B cell (primary cell): ENCODE measurements around the gene RAI14. TPM values are rescaled to one million over a fixed set of nuclear protein-coding genes. Genes with fewer than 3 reads are reported as not detected.

Experiments used
- ATAC-seq: fragments of 200-7000 bp; cut with Tn5 transposase; one replicate; pipeline ENCODE4 v1.10.0; 2021; ENCODE audit warnings: low read depth, mild to moderate bottlenecking, moderate number of reproducible peaks, moderate library complexity
- CTCF ChIA-PET: fragments of 350-600 bp; sonication (Branson Sonifier 250); formaldehyde crosslinking; loops from one replicate; lab custom pipeline; 2021; ENCODE audit warnings: antibody characterized with exemption, inconsistent platforms; lab: Charles Lee
- POLR2A ChIA-PET: fragments of 350-600 bp; sonication (Branson Sonifier 250); formaldehyde crosslinking; loops from one replicate; lab custom pipeline; 2021; ENCODE audit warnings: antibody characterized with exemption; lab: Charles Lee
- DNase-seq: peaks from one replicate; pipeline ENCODE4 v3.0.0; 2013
- H2AFZ ChIP-seq: 2 replicates; pipeline ENCODE4 v1.6.1; 2012; ENCODE audit warnings: mild to moderate bottlenecking, low read depth, low read length; ENCODE audit not compliant: insufficient read depth, poor library complexity, severe bottlenecking
- H3K27ac ChIP-seq, 2 donors: 1 replicate in 1 of 2; 2 replicates in 1 of 2; pipeline ENCODE4 v1.5.1; 2012 to 2013; ENCODE audit warnings: low read length in 2 of 2, mild to moderate bottlenecking in 2 of 2, moderate library complexity in 1 of 2
- H3K27me3 ChIP-seq, 4 experiments: fragments of 200-600 bp in 1 of 4; sonication (generic) in 1 of 4; replicated peaks in 1 of 4; 1 replicate in 2 of 4; 2 replicates in 2 of 4; pipeline versions ENCODE4 v1.6.1 to v1.7.0; 2013 to 2016; ENCODE audit warnings: low read length in 3 of 4, mild to moderate bottlenecking in 2 of 4, mixed read lengths in 1 of 4, moderate library complexity in 1 of 4; ENCODE audit not compliant: insufficient read depth in 4 of 4, control insufficient read depth in 3 of 4; ENCODE audit errors: control extremely low read depth in 1 of 4
- H3K36me3 ChIP-seq, 2 experiments: replicated peaks in 1 of 2; 1 replicate in 1 of 2; 2 replicates in 1 of 2; pipeline versions ENCODE4 v1.6.1 to v1.7.1; 2013; ENCODE audit warnings: low read length in 1 of 2; ENCODE audit not compliant: insufficient read depth in 2 of 2, control insufficient read depth in 1 of 2; ENCODE audit errors: control extremely low read depth in 1 of 2, extremely low read depth in 1 of 2
- H3K4me1 ChIP-seq, 2 donors: fragments of 200-600 bp in 1 of 2; sonication (generic) in 1 of 2; 1 replicate in 1 of 2; 2 replicates in 1 of 2; pipeline versions ENCODE4 v1.5.1 to v1.6.1; 2013 to 2017; ENCODE audit warnings: low read length in 2 of 2; ENCODE audit not compliant: control insufficient read depth in 2 of 2, insufficient read depth in 2 of 2
- H3K4me2 ChIP-seq: replicated peaks from 2 replicates; pipeline ENCODE3; 2012; ENCODE audit warnings: mild to moderate bottlenecking, low read depth, low read length; ENCODE audit not compliant: poor library complexity, severe bottlenecking
- H3K4me3 ChIP-seq, 5 experiments: fragments of 200-600 bp in 1 of 5; sonication (generic) in 1 of 5; 1 replicate in 3 of 5; 2 replicates in 2 of 5; pipeline versions ENCODE4 v1.5.1 to v1.7.0; 2011 to 2016; ENCODE audit warnings: low read length in 4 of 5, mild to moderate bottlenecking in 4 of 5, low read depth in 2 of 5, control low read depth in 1 of 5, moderate library complexity in 1 of 5; ENCODE audit not compliant: insufficient read depth in 1 of 5; ENCODE audit errors: control extremely low read depth in 1 of 5, extremely low read depth in 1 of 5
- H3K79me2 ChIP-seq: fragments of 200-600 bp; sonication (generic); one replicate; pipeline ENCODE4 v1.6.0; 2016; ENCODE audit warnings: low read length; ENCODE audit not compliant: control insufficient read depth, insufficient read depth
- H3K9ac ChIP-seq: fragments of 200-600 bp; sonication (generic); 2 replicates; pipeline ENCODE4 v1.6.1; 2017; ENCODE audit warnings: mild to moderate bottlenecking, low read length, moderate library complexity
- H3K9me3 ChIP-seq, 3 donors: one replicate each; pipeline versions ENCODE4 v1.6.1 to v1.7.1; 2013; ENCODE audit warnings: low read length in 2 of 3; ENCODE audit not compliant: control insufficient read depth in 2 of 3, insufficient read depth in 1 of 3; ENCODE audit errors: control extremely low read depth in 1 of 3
- H4K20me1 ChIP-seq: 2 replicates; pipeline ENCODE4 v1.6.0; 2012; ENCODE audit warnings: mild to moderate bottlenecking, low read length; ENCODE audit not compliant: insufficient read depth, control insufficient read depth, poor library complexity, severe bottlenecking
- H3K27ac Mint-ChIP-seq: one replicate; pipeline ENCODE4 v1.8.0; 2021; ENCODE audit warnings: mixed read lengths
- H3K27me3 Mint-ChIP-seq: one replicate; pipeline ENCODE4 v1.8.0; 2021; ENCODE audit warnings: mixed read lengths
- H3K4me1 Mint-ChIP-seq: one replicate; pipeline ENCODE4 v1.8.0; 2021; ENCODE audit warnings: mixed read lengths
- H3K4me3 Mint-ChIP-seq: one replicate; pipeline ENCODE4 v1.8.0; 2021; ENCODE audit warnings: mixed read lengths
- H3K9me3 Mint-ChIP-seq: one replicate; pipeline ENCODE4 v1.8.0; 2022; ENCODE audit warnings: mixed read lengths; ENCODE audit not compliant: insufficient read depth
- CTCF ChIP-seq: fragments of 200-600 bp; IDR thresholded peaks from one replicate; pipeline ENCODE4 v1.8.0; 2022; ENCODE audit warnings: antibody characterized with exemption, mild to moderate bottlenecking
- EZH2 ChIP-seq: IDR thresholded peaks from 2 replicates; pipeline ENCODE4 v1.6.1; 2012; ENCODE audit warnings: borderline replicate concordance, low read depth, mild to moderate bottlenecking, moderate library complexity, low read length; ENCODE audit not compliant: insufficient read depth, poor library complexity, severe bottlenecking
- WGBS: methylation state at CpG from one replicate; pipeline ENCODE4 v1.1.5; 2013; ENCODE audit warnings: missing lambda C conversion rate; ENCODE audit not compliant: insufficient coverage; 5-methylcytosine and 5-hydroxymethylcytosine counted together
- intact Hi-C: fragments of 100-400 bp; cut with micrococcal nuclease; formaldehyde crosslinking; loops from one replicate; pipeline ENCODE4 v1.10.0; 2022
- polyA plus RNA-seq: library from polyadenylated mRNA; depleted of rRNA; stranded (reverse); fragments of >200 nt; gene quantifications from 2 replicates; pipeline ENCODE4 v1.2.3, GENCODE V29; 2012
- total RNA-seq, 2 donors: library from RNA; stranded (reverse); fragments of 120-200 nt in 1 of 2; gene quantifications; 1 replicate in 1 of 2; 2 replicates in 1 of 2; pipeline versions ENCODE4 v1.2.3 to v1.2.4, GENCODE V29; 2013 to 2022

The RAI14 gene
- total and polyA plus RNA-seq, 2 donors (not counting 1 experiment from before 2014, with no cell fraction given) = 0.55 to 1.9 TPM

GRCh38 chr5:34748431-34748830, 92.3 kb downstream of the RAI14 start:
- Histone ChIP-seq H3K9me3 (no peaks in the 10 kb centered on the region), H3K4me2 (no peak overlapping the region), H3K9ac (no peak overlapping the region), H3K27ac (no peak overlapping the region), H3K36me3 (no peaks in the 10 kb centered on the region), H3K79me2 (no peaks in the 10 kb centered on the region), H3K4me3 (no peak overlapping the region), H4K20me1 (no peaks in the 10 kb centered on the region), H3K27me3 (no peaks in the 10 kb centered on the region), H2AFZ (no peak overlapping the region), H3K4me1 (peaks cover 2 to 6% of the 10 kb centered on the region in 2 donors)
- WGBS = 100% methylated on average over 2 of the region's 3 CpGs
- H3K27me3 Mint-ChIP-seq = no peaks in the 10 kb centered on the region
- no peak for ATAC-seq
- peaks cover 27% of the 10 kb centered on the region for H3K4me1 Mint-ChIP-seq
- DNase-seq = no peak
- TF ChIP-seq EZH2 (no peak), CTCF (no peak)
- intact Hi-C loops = no loop called here
- no peak overlapping the region for H3K4me3 Mint-ChIP-seq
- H3K27ac Mint-ChIP-seq = no peak overlapping the region
- ChIA-PET CTCF (no interaction called here), POLR2A (no interaction called here)
- peaks cover 3% of the 10 kb centered on the region for H3K9me3 Mint-ChIP-seq

GRCh38 chr5:34749431-34749873, 93.3 kb downstream of the RAI14 start:
- TF ChIP-seq CTCF (no peak), EZH2 (no peak)
- WGBS = 98% methylated on average over 4 of the region's 6 CpGs
- peaks cover 20% of the 10 kb centered on the region for H3K4me1 Mint-ChIP-seq

More at GRCh38 chr5:34749431-34749873, 93.3 kb downstream of the RAI14 start:
- Histone ChIP-seq H3K27me3 (no peaks in the 10 kb centered on the region), H3K4me2 (no peak overlapping the region), H3K4me3 (no peak overlapping the region), H3K36me3 (no peaks in the 10 kb centered on the region), H4K20me1 (no peaks in the 10 kb centered on the region), H3K9me3 (no peaks in the 10 kb centered on the region), H3K9ac (no peak overlapping the region), H3K4me1 (peaks cover 0 to 4% of the 10 kb centered on the region in 2 donors), H3K27ac (no peak overlapping the region), H2AFZ (no peak overlapping the region), H3K79me2 (no peaks in the 10 kb centered on the region)
- POLR2A ChIA-PET = no interaction called here
- no peaks in the 10 kb centered on the region for H3K27me3 Mint-ChIP-seq
- H3K9me3 Mint-ChIP-seq = peaks cover 3% of the 10 kb centered on the region
- H3K4me3 Mint-ChIP-seq = no peak overlapping the region
- intact Hi-C loops = no loop called here
- ATAC-seq = no peak
- CTCF ChIA-PET = no interaction called here
- no peak for DNase-seq
- H3K27ac Mint-ChIP-seq = no peak overlapping the region
